Smooth muscle cell (in vitro differentiated cells): Measurements from ENCODE around the gene DNAH9. TPM values are rescaled to one million over a fixed set of nuclear protein-coding genes. Genes with fewer than 3 reads are reported as not detected.

ENCODE experiments used
- DNase-seq: peaks from one replicate; lab custom pipeline; 2025; ENCODE audit not compliant: unreplicated experiment; lab: John Stamatoyannopoulos, UW
- H2AFZ ChIP-seq: fragments of 200-600 bp; sonication (generic); 2 replicates; pipeline ENCODE4 v1.6.0; 2016; ENCODE audit warnings: antibody characterized with exemption, low read depth, mild to moderate bottlenecking
- H3F3A ChIP-seq: fragments of 200-600 bp; sonication (generic); 2 replicates; pipeline ENCODE4 v1.6.0; 2017; ENCODE audit warnings: antibody characterized with exemption, low read depth
- H3K27ac ChIP-seq: fragments of 200-600 bp; sonication (generic); 2 replicates; pipeline ENCODE4 v1.5.1; 2016; ENCODE audit warnings: low read depth, mild to moderate bottlenecking
- H3K27me3 ChIP-seq: fragments of 200-600 bp; sonication (generic); 2 replicates; pipeline ENCODE4 v1.6.1; 2016; ENCODE audit warnings: low read depth, mild to moderate bottlenecking
- H3K36me3 ChIP-seq: fragments of 200-600 bp; sonication (generic); 2 replicates; pipeline ENCODE4 v1.5.1; 2016; ENCODE audit warnings: low read depth
- H3K4me1 ChIP-seq: fragments of 200-600 bp; sonication (generic); 2 replicates; pipeline ENCODE4 v1.5.1; 2016; ENCODE audit warnings: low read depth
- H3K4me2 ChIP-seq: fragments of 200-600 bp; sonication (generic); 2 replicates; pipeline ENCODE4 v1.6.0; 2016; ENCODE audit warnings: mild to moderate bottlenecking
- H3K4me3 ChIP-seq: fragments of 200-600 bp; sonication (generic); 2 replicates; pipeline ENCODE4 v1.5.1; 2016; ENCODE audit warnings: mild to moderate bottlenecking
- H3K79me2 ChIP-seq: fragments of 200-600 bp; sonication (generic); 2 replicates; pipeline ENCODE4 v1.6.0; 2016; ENCODE audit warnings: low read depth, mild to moderate bottlenecking
- H3K9ac ChIP-seq: fragments of 200-600 bp; sonication (generic); 2 replicates; pipeline ENCODE4 v1.6.0; 2016; ENCODE audit warnings: low read depth
- H3K9me3 ChIP-seq: fragments of 200-600 bp; sonication (generic); replicated peaks from 2 replicates; pipeline ENCODE4 v1.5.1; 2016; ENCODE audit warnings: low read depth
- H4K20me1 ChIP-seq: fragments of 200-600 bp; sonication (generic); 2 replicates; pipeline ENCODE4 v1.6.0; 2016; ENCODE audit warnings: low read depth
- CTCF ChIP-seq: fragments of 200-600 bp; sonication (generic); IDR thresholded peaks from 2 replicates; pipeline ENCODE4 v1.5.1; 2017; ENCODE audit warnings: borderline replicate concordance, mild to moderate bottlenecking, antibody characterized with exemption; ENCODE audit not compliant: insufficient read depth, poor library complexity, severe bottlenecking
- WGBS: methylation state at CpG from one replicate; pipeline ENCODE4 v1.1.7; 2016; ENCODE audit warnings: low lambda C conversion rate; 5-methylcytosine and 5-hydroxymethylcytosine counted together
- polyA plus RNA-seq: library from polyadenylated mRNA; unstranded; fragments of >200 nt; fragmentation: Nextera tagmentation; extraction: Ambion mirVana; gene quantifications from 2 replicates; pipeline ENCODE4 v1.2.1, GENCODE V29; 2016
- total RNA-seq: library from RNA; depleted of rRNA; stranded (reverse); fragments of >200 nt; gene quantifications from 2 replicates; pipeline ENCODE4 v1.2.3, GENCODE V29; 2014

Gene DNAH9
- total and polyA plus RNA-seq, 2 experiments from 2014 or later, result 0.30 to 0.49 TPM

GRCh38 chr17:11981862-11982261 is 383.6 kb downstream of the DNAH9 start:
- DNase-seq, result no peak
- no peaks in the 10 kb centered on the region for H3K79me2 ChIP-seq
- H3K4me2 ChIP-seq, result no peak overlapping the region
- H3K4me1 ChIP-seq, result no peaks in the 10 kb centered on the region
- no peak overlapping the region for H3K27ac ChIP-seq
- H3K9ac ChIP-seq, result no peak overlapping the region
- WGBS, result 87% methylated on average over 4 of the region's 4 CpGs
- H3K9me3 ChIP-seq, result no peaks in the 10 kb centered on the region
- TF ChIP-seq CTCF, result no peak
- no peak overlapping the region for H2AFZ ChIP-seq
- no peaks in the 10 kb centered on the region for H3F3A ChIP-seq
- peaks cover 6% of the 10 kb centered on the region for H3K36me3 ChIP-seq
- peaks cover 10% of the 10 kb centered on the region for H4K20me1 ChIP-seq
- no peak overlapping the region for H3K4me3 ChIP-seq
- no peaks in the 10 kb centered on the region for H3K27me3 ChIP-seq

GRCh38 chr17:11986179-11986941 is 388.1 kb downstream of the DNAH9 start:
- Histone ChIP-seq H3K27me3 (no peaks in the 10 kb centered on the region), H3K4me1 (no peaks in the 10 kb centered on the region), H3K36me3 (peaks cover 8% of the 10 kb centered on the region), H3K9me3 (no peaks in the 10 kb centered on the region), H3K27ac (no peak overlapping the region), H2AFZ (no peak overlapping the region), H3K9ac (no peak overlapping the region), H3K4me3 (no peak overlapping the region), H3K4me2 (no peak overlapping the region), H3F3A (no peaks in the 10 kb centered on the region), H4K20me1 (peaks cover 15% of the 10 kb centered on the region), H3K79me2 (no peaks in the 10 kb centered on the region)
- 91% methylated on average over 4 of the region's 4 CpGs for WGBS
- DNase-seq, result no peak
- TF ChIP-seq CTCF, result no peak

- no peak overlapping the region for H2AFZ ChIP-seq
- no peak overlapping the region for H3K27ac ChIP-seq
- H3K9ac ChIP-seq, result no peak overlapping the region
- no peaks in the 10 kb centered on the region for H3K4me1 ChIP-seq
- 35% methylated on average over 5 of the region's 5 CpGs for WGBS
- no peaks in the 10 kb centered on the region for H3K27me3 ChIP-seq
- H3K36me3 ChIP-seq, result peaks cover 8% of the 10 kb centered on the region
- no peak for DNase-seq
- H3K79me2 ChIP-seq, result no peaks in the 10 kb centered on the region
- H3F3A ChIP-seq, result no peaks in the 10 kb centered on the region
- peak; percentile 54 for TF ChIP-seq CTCF
- H4K20me1 ChIP-seq, result peaks cover 15% of the 10 kb centered on the region
- H3K9me3 ChIP-seq, result no peaks in the 10 kb centered on the region
- no peak overlapping the region for H3K4me2 ChIP-seq
- no peak overlapping the region for H3K4me3 ChIP-seq
Observed at GRCh38 chr17:11986942-11987329, 388.7 kb downstream of the DNAH9 start.
